HG02970 (cell line): Measurements from ENCODE around the gene RANBP2.
"Not testable (repeated sequence)": the region's sequence is repeated elsewhere in the genome, so short reads cannot be mapped to it uniquely, and the experiment has no call there.

Experiments
- ATAC-seq: cut with Tn5 transposase; IDR thresholded peaks from one replicate; pipeline ENCODE4 v1.9.1; 2021; ENCODE audit warnings: mild to moderate bottlenecking, moderate library complexity, moderate number of reproducible peaks; ENCODE audit not compliant: unreplicated experiment, low FRiP score

Gene RANBP2

GRCh38 chr2:108767859-108768258 is 48.6 kb downstream of the RANBP2 start:
- ATAC-seq: not testable (repeated sequence)

- ATAC-seq: no peak
These were observed 57.2 kb downstream of the RANBP2 start for GRCh38 chr2:108776475-108776874.

- no peak for ATAC-seq
These were observed 59.6 kb downstream of the RANBP2 start for GRCh38 chr2:108778857-108779256.

GRCh38 chr2:108786008-108786353 is 66.7 kb downstream of the RANBP2 start:
- ATAC-seq: no peak

- ATAC-seq: peak; percentile 97
These were observed 67.3 kb downstream of the RANBP2 start, which contains the start of gene CCDC138 for GRCh38 chr2:108786354-108787215. Gene CCDC138 (plus strand): TSS chr2:108786771. CDS start chr2:108786823, 52 bp downstream.

- ATAC-seq: no peak
These were observed 67.9 kb downstream of the RANBP2 start for GRCh38 chr2:108787216-108787541.

GRCh38 chr2:108803045-108803736 is 83.9 kb downstream of the RANBP2 start:
- no peak for ATAC-seq

GRCh38 chr2:108805032-108805431 is 85.8 kb downstream of the RANBP2 start:
- no peak for ATAC-seq

- no peak for ATAC-seq
These were observed 86.5 kb downstream of the RANBP2 start for GRCh38 chr2:108805782-108806181.

- ATAC-seq: no peak
These were observed 87.3 kb downstream of the RANBP2 start for GRCh38 chr2:108806371-108807113.

GRCh38 chr2:108809936-108810335 is 90.7 kb downstream of the RANBP2 start:
- ATAC-seq: no peak

- no peak for ATAC-seq
These were observed 92.0 kb downstream of the RANBP2 start for GRCh38 chr2:108810993-108811957.

- no peak for ATAC-seq
These were observed 94.5 kb downstream of the RANBP2 start for GRCh38 chr2:108813732-108814131.

- ATAC-seq: no peak
These were observed 101.2 kb downstream of the RANBP2 start for GRCh38 chr2:108820482-108820881.

GRCh38 chr2:108823286-108823685 is 104.0 kb downstream of the RANBP2 start:
- no peak for ATAC-seq

GRCh38 chr2:108824316-108825070 is 105.2 kb downstream of the RANBP2 start:
- no peak for ATAC-seq

- ATAC-seq: no peak
These were observed 106.0 kb downstream of the RANBP2 start for GRCh38 chr2:108825254-108825653.

GRCh38 chr2:108825736-108826135 is 106.5 kb downstream of the RANBP2 start:
- ATAC-seq: no peak

- no peak for ATAC-seq
These were observed 110.5 kb downstream of the RANBP2 start for GRCh38 chr2:108829578-108830310.
